ENCODE results near the gene MAP3K1.

- TF ChIP-seq SRF (IDR thresholded peaks at IDR 0.05; ENCODE audit: low read depth) (no peak), CTCF (IDR thresholded peaks at IDR 0.05 in 2 of 3, conservative IDR thresholded peaks at IDR 0.05 in 1 of 3; ENCODE audit: borderline replicate concordance in 1 of 3, insufficient read depth in 1 of 3, low read depth in 2 of 3, low read length in 2 of 3) (no peak), ATF3 (IDR thresholded peaks at IDR 0.05) (no peak), RAD21 (IDR thresholded peaks at IDR 0.05; ENCODE audit: low read depth) (no peak), POLR2A (IDR thresholded peaks at IDR 0.05; ENCODE audit: borderline replicate concordance, extremely low read depth, insufficient read depth, insufficient read length) (no peak), EZH2phosphoT487 (IDR thresholded peaks at IDR 0.05; ENCODE audit: borderline replicate concordance) (no peak), ZFX (IDR thresholded peaks at IDR 0.05) (no peak), YY1 (IDR thresholded peaks at IDR 0.05; ENCODE audit: extremely low read depth, insufficient replicate concordance, low read depth, low read length) (no peak), JUND (IDR thresholded peaks at IDR 0.05) (no peak)
These were observed 47.6 kb downstream of the MAP3K1 start for GRCh38 chr5:56862909-56863308.
